Measurements from ENCODE around the gene PRSS56. TPM values are rescaled to one million over a fixed set of nuclear protein-coding genes. Genes with fewer than 3 reads are reported as not detected.

PRSS56 gene
- total and polyA plus RNA-seq, 9 donors = 0.27 to 0.35 TPM; not detected in 7

DNA sequence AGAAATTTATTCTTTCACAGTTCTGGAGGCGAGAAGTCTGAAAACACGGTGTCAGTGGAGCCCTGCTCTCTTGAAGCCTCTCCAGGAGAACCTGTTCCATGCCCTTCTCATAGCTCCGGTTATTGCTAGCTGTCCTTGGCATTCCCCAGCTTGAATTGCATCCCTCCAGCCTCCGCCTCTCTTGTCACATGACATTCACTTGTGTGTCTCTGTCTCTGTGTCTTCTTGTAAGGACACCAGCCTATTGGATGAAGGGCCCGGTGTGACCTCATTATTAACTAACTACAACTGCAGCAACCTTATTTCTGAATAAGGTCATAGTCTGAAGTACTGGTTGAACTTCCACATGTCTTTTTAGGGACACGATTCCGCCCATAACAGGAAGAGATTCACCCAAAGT, 4.5 kb upstream of the PRSS56 start:
- Histone ChIP-seq H3K27ac (no peak overlapping the region), H3K27me3 (no peaks in the 10 kb centered on the region), H3K4me3 (no peak overlapping the region), H3K9me3 (no peaks in the 10 kb centered on the region), H3K36me3 (no peaks in the 10 kb centered on the region), H3K4me1 (ENCODE audit: insufficient read depth) (no peaks in the 10 kb centered on the region)
- TF ChIP-seq, protein P1, sequence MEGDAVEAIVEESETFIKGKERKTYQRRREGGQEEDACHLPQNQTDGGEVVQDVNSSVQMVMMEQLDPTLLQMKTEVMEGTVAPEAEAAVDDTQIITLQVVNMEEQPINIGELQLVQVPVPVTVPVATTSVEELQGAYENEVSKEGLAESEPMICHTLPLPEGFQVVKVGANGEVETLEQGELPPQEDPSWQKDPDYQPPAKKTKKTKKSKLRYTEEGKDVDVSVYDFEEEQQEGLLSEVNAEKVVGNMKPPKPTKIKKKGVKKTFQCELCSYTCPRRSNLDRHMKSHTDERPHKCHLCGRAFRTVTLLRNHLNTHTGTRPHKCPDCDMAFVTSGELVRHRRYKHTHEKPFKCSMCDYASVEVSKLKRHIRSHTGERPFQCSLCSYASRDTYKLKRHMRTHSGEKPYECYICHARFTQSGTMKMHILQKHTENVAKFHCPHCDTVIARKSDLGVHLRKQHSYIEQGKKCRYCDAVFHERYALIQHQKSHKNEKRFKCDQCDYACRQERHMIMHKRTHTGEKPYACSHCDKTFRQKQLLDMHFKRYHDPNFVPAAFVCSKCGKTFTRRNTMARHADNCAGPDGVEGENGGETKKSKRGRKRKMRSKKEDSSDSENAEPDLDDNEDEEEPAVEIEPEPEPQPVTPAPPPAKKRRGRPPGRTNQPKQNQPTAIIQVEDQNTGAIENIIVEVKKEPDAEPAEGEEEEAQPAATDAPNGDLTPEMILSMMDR (IDR thresholded peaks at IDR 0.05) = no peak
- TF ChIP-seq POLR2A (IDR thresholded peaks at IDR 0.05) (no peak), EP300 (IDR thresholded peaks at IDR 0.05) (no peak)
- 89 to 92% (median 90%) methylated on average over 7 of the region's 7 CpGs for WGBS, 3 donors
- DNase-seq = no peak
- intact Hi-C loops (cut with DNase I) = no loop called here

GRCh38 chr2:232516551-232516950, 3.6 kb upstream of the PRSS56 start:
- Histone ChIP-seq H3K4me3 (no peak overlapping the region), H3K4me1 (ENCODE audit: insufficient read depth) (no peaks in the 10 kb centered on the region), H3K27me3 (no peaks in the 10 kb centered on the region), H3K27ac (no peak overlapping the region), H3K9me3 (no peaks in the 10 kb centered on the region), H3K36me3 (no peaks in the 10 kb centered on the region)
- TF ChIP-seq POLR2A (IDR thresholded peaks at IDR 0.05) (no peak), EP300 (IDR thresholded peaks at IDR 0.05) (no peak)
- TF ChIP-seq, protein P1 (IDR thresholded peaks at IDR 0.05) = no peak
- no peak for DNase-seq
- WGBS, 3 donors = 93 to 96% (median 94%) methylated on average over 3 of the region's 3 CpGs
- intact Hi-C loops (cut with DNase I) = no loop called here

DNA sequence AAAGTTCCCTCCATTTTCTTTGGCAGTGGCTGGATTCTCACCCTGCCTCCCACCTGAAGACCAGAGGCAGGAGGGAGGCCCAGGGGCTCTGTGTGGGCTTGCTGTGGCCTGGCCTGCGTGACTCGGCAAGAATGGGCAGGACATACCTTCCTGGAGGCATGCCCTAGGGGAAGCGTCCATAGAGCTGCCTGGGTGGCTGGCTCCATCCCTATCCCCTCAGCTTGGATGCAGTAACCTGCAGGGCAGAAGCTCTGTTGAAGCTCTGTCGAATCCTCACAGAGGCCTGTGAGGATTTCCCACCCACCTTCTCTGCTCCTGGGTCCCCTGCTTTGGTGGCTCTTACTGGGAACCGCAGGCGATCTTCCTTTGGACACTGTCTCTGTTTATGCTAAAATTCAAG, 1.3 kb upstream of the PRSS56 start:
- WGBS, 3 donors = 85 to 93% (median 85%) methylated on average over 6 of the region's 6 CpGs
- no peak for DNase-seq
- H3K36me3 ChIP-seq = no peaks in the 10 kb centered on the region
- intact Hi-C loops (cut with DNase I) = no loop called here
- TF ChIP-seq, protein P1 (IDR thresholded peaks at IDR 0.05) = no peak
- TF ChIP-seq POLR2A (IDR thresholded peaks at IDR 0.05) = no peak
- no peak for TF ChIP-seq EP300 (IDR thresholded peaks at IDR 0.05)
- H3K4me1 ChIP-seq (ENCODE audit: insufficient read depth) = no peaks in the 10 kb centered on the region
- H3K9me3 ChIP-seq = no peaks in the 10 kb centered on the region
- H3K27ac ChIP-seq = no peak overlapping the region
- no peaks in the 10 kb centered on the region for H3K27me3 ChIP-seq
- no peak overlapping the region for H3K4me3 ChIP-seq

DNA sequence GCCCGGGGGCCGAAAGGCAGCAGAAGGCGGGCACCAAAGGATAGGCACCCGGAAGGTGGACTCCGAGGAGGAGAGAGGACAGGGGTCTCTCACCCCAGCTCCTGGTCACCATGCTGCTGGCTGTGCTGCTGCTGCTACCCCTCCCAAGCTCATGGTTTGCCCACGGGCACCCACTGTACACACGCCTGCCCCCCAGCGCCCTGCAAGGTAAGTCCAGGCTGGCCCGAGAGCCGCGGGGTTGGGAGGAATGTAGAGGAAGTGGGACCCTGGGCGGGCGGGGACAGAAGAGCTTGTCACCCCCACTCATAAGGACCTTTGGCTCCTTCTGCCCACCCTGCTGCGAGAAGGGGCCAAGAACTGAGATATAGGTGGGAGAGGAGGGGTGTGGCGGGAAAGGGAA, 301 bp downstream of the PRSS56 start:
- H3K27me3 ChIP-seq = no peaks in the 10 kb centered on the region
- intact Hi-C loops (cut with DNase I) = loop anchor here (5.0 to 10.0 kb wide), 4 partner anchors 73 to 598 kb away; partner anchors contain the start of gene NPPC (in 2 of the 4)
- no peak for DNase-seq
- H3K4me3 ChIP-seq = no peak overlapping the region
- no peaks in the 10 kb centered on the region for H3K36me3 ChIP-seq
- no peaks in the 10 kb centered on the region for H3K4me1 ChIP-seq (ENCODE audit: insufficient read depth)
- no peak overlapping the region for H3K27ac ChIP-seq
- no peaks in the 10 kb centered on the region for H3K9me3 ChIP-seq
- TF ChIP-seq, protein P1 (IDR thresholded peaks at IDR 0.05) = no peak
- TF ChIP-seq POLR2A (IDR thresholded peaks at IDR 0.05) (no peak), EP300 (IDR thresholded peaks at IDR 0.05) (no peak)
- 81 to 91% (median 81%) methylated on average over 15 of the region's 15 CpGs for WGBS, 3 donors

All from ovary (tissue), 9 donors.